Muscle layer of duodenum (tissue), 2 donors: Measurements from ENCODE around the gene MAP3K20.
"Not testable (repeated sequence)": the region's sequence is repeated elsewhere in the genome, so short reads cannot be mapped to it uniquely, and the experiment has no call there.

Experiments
- H3K27ac ChIP-seq: one replicate; pipeline ENCODE4 v1.7.0; 2013; ENCODE audit warnings: mild to moderate bottlenecking, low read length
- H3K27me3 ChIP-seq: one replicate; pipeline ENCODE4 v1.7.0; 2013; ENCODE audit warnings: low read depth, mild to moderate bottlenecking, control low read depth, low read length
- H3K36me3 ChIP-seq, 2 donors: one replicate each; pipeline ENCODE4 v1.7.0; 2013; ENCODE audit warnings: low read length in 2 of 2, control low read depth in 1 of 2, mild to moderate bottlenecking in 1 of 2; ENCODE audit not compliant: insufficient read depth in 2 of 2, control insufficient read depth in 1 of 2
- H3K4me1 ChIP-seq, 2 donors: one replicate each; pipeline ENCODE4 v1.7.0; 2013; ENCODE audit warnings: low read length in 2 of 2, mild to moderate bottlenecking in 2 of 2, control low read depth in 1 of 2, moderate library complexity in 1 of 2; ENCODE audit not compliant: insufficient read depth in 2 of 2, control insufficient read depth in 1 of 2
- H3K4me3 ChIP-seq, 2 donors: one replicate each; pipeline ENCODE4 v1.7.0; 2013; ENCODE audit warnings: low read length in 2 of 2, low read depth in 1 of 2, mild to moderate bottlenecking in 1 of 2
- H3K9me3 ChIP-seq, 2 donors: one replicate each; pipeline ENCODE4 v1.7.0; 2013; ENCODE audit warnings: low read length in 2 of 2, control low read depth in 1 of 2, mild to moderate bottlenecking in 1 of 2; ENCODE audit not compliant: control insufficient read depth in 1 of 2
- donor health status: healthy.

The MAP3K20 gene

DNA sequence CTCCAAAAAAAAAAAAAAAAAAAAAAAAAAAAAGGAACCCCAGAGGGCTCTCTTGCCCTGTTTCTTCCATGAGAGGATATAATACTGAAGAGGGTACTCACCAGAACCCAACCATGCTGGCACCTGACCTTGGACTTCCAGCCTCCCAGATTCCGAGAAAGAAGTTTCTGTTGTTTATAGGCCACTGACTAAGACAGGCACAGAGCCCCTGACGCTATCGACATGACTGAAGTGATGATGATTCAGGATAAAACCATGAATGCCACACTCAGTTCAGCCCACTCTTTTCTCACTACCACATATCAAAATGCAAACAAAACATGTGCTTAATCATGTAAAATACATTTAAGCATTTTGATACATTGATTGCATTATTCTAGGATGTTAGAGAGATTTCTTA is 212.9 kb downstream of the MAP3K20 start:
- H3K4me3 ChIP-seq: no peak overlapping the region
- no peak overlapping the region for H3K27ac ChIP-seq
- peaks cover 0 to 4% of the 10 kb centered on the region in 2 donors for H3K9me3 ChIP-seq
- no peaks in the 10 kb centered on the region for H3K36me3 ChIP-seq
- H3K27me3 ChIP-seq: no peaks in the 10 kb centered on the region
- H3K4me1 ChIP-seq: no peaks in the 10 kb centered on the region

DNA sequence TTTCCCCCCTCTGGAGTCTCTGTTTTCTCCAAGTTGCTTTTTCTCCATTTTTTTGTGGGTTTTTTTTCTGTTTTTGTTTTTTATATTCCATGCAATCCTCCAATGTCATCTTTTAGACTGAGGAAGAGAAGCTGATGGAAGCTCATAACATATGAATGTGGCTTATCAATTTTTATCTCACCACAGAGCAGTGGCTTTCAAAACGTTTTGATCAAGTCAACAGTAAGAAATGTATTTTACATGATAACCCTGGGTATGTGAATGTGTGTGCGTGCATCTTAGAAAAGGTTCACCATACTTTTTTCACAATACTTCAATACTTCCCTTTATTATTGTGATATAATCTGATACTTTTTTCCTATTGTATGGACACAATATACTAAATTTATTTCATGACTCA is 214.4 kb downstream of the MAP3K20 start:
- Histone ChIP-seq H3K36me3 (no peaks in the 10 kb centered on the region), H3K4me1 (no peaks in the 10 kb centered on the region), H3K4me3 (no peak overlapping the region), H3K27ac (no peak overlapping the region), H3K27me3 (no peaks in the 10 kb centered on the region), H3K9me3 (peaks cover 0 to 7% of the 10 kb centered on the region in 2 donors)

DNA sequence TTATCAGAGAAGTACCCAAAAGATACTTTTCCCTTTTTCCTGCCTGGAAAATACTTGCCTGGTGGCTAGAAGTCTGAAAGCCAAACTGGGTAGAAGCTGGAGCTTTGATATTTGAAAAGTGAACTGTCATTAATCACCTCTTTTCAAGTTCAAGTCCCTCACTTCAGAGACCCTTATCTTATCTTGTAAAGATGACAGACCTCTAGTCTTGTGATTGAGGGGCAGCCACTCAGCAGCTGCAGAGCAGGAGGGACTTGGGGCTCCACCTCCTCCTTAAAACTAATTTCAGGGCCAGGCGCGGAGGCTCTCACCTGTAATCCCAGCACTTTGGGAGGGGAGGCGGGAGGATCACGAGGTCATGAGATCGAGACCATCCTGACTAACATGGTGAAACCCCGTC is 214.9 kb downstream of the MAP3K20 start:
- no peak overlapping the region for H3K4me3 ChIP-seq
- H3K27ac ChIP-seq: no peak overlapping the region
- H3K9me3 ChIP-seq: peaks cover 0 to 7% of the 10 kb centered on the region in 2 donors
- no peaks in the 10 kb centered on the region for H3K4me1 ChIP-seq
- no peaks in the 10 kb centered on the region for H3K27me3 ChIP-seq
- no peaks in the 10 kb centered on the region for H3K36me3 ChIP-seq

DNA sequence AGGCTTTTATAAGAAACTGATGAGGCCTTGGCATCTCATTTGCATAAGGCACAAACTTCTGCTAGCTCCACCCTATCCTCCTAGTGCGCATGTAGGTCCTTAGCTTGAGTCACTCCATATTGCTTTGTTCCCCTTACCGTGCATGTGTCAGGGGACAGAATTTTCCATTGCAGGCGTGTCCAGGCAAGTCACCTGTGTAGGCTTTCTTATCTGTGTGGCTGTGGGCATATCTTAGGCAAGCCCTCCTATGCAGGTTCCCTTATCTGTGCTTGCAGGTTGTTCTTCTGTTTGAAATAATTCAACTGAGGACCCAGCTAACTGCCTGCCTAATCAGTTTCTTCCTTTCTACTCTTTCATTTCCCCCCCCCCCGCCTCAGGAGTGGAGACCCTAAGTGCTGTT is 215.8 kb downstream of the MAP3K20 start:
- peaks cover 0 to 7% of the 10 kb centered on the region in 2 donors for H3K9me3 ChIP-seq
- H3K4me3 ChIP-seq: no peak overlapping the region
- no peaks in the 10 kb centered on the region for H3K4me1 ChIP-seq
- no peaks in the 10 kb centered on the region for H3K27me3 ChIP-seq
- no peak overlapping the region for H3K27ac ChIP-seq
- no peaks in the 10 kb centered on the region for H3K36me3 ChIP-seq

DNA sequence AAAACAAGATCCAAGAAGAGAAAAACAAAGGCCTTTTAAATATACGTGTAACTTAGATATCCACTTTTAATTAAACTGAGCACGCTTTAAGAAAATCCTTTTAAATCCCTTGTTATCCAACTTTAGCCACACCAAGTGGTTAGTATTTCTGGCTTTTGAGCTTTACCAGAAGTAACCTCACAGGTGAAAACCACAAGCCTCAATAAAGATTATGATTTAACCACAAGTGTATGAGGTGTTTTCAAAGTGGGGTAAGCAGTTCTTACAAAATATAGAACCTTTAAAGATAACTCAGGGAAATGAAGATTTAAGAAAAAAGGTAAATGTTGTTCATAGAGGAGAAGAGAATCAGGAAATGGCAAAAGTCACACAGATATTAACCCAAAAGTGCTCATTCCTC is 220.6 kb downstream of the MAP3K20 start:
- Histone ChIP-seq H3K27ac (no peak overlapping the region), H3K4me1 (no peaks in the 10 kb centered on the region), H3K4me3 (no peak overlapping the region), H3K9me3 (peaks cover 18 to 37% of the 10 kb centered on the region in 2 donors), H3K27me3 (no peaks in the 10 kb centered on the region), H3K36me3 (peaks cover 0 to 4% of the 10 kb centered on the region in 2 donors)

DNA sequence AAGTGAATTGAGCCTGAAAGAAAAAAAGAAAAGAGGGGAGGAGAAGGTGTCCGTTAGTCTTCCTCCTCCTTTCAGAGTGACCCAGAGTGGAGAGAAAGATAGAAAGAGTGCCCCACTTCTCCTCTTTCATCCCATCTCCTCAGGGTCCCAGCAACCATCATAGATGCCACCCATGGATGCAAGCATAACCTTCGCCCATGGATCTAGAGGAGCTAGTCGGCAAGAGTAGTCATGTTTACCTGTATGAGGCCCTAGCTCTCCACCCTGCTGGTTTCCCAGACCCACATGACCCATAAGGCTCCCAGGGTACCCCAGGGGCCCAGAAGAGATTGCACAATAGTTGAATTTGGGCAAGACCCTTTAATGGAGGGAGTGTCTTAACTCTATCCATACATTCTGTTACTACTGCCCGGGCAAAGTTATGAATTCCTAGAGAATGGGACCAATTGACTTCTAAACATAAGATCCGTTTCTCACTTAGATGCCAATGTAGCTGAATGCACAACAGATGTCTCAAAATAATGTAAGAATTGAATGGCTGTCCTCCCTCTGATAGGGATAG is 223.0 kb downstream of the MAP3K20 start:
- Histone ChIP-seq H3K36me3 (peaks cover 0 to 4% of the 10 kb centered on the region in 2 donors), H3K27ac (no peak overlapping the region), H3K9me3 (peaks cover 18 to 33% of the 10 kb centered on the region in 2 donors), H3K27me3 (no peaks in the 10 kb centered on the region), H3K4me3 (no peak overlapping the region), H3K4me1 (no peaks in the 10 kb centered on the region)

DNA sequence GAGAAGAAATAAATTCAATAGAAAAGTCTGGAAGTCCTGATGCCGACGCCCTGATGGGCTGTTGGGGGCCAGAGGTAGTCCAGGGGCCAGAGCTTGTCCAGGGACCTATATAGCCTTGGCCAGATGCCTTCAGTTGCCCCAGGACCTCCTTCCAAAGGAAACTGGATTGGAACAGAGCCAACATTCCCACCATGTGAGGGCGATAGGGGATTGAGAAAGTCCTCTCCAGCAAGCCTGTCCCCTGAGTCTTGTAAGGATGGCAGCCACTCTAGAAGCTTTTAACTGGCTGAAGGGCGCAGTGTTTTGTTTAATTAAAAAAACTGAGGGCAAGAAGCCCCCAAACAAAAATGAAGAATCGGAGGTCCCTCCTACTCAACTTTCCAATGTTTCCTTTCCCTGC is 224.1 kb downstream of the MAP3K20 start:
- Histone ChIP-seq H3K36me3 (peaks cover 0 to 4% of the 10 kb centered on the region in 2 donors), H3K27ac (no peak overlapping the region), H3K27me3 (no peaks in the 10 kb centered on the region), H3K4me1 (no peaks in the 10 kb centered on the region), H3K9me3 (peaks cover 18 to 31% of the 10 kb centered on the region in 2 donors), H3K4me3 (no peak overlapping the region)

DNA sequence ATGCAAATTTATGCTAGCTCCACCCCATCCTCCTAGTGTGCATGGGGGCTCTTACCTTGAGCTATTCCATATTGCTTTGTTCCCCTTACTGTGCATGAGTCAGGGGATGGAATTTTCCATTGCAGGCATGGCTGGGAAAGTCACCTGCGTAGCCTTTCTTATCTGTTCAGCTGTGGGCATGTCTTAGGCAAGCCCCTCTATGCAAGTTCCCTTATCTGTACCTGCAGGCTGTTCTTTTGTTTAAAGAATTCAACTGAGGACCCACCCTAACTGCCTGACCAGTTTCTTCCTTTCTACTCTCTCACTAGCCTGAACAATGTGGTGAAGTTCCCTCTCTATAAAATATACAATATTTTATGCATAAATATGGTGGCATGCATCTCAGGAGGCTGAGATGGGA is 224.8 kb downstream of the MAP3K20 start:
- H3K27me3 ChIP-seq: no peaks in the 10 kb centered on the region
- H3K27ac ChIP-seq: no peak overlapping the region
- H3K4me1 ChIP-seq: no peaks in the 10 kb centered on the region
- peaks cover 18 to 31% of the 10 kb centered on the region in 2 donors for H3K9me3 ChIP-seq
- peaks cover 0 to 4% of the 10 kb centered on the region in 2 donors for H3K36me3 ChIP-seq
- H3K4me3 ChIP-seq: no peak overlapping the region

DNA sequence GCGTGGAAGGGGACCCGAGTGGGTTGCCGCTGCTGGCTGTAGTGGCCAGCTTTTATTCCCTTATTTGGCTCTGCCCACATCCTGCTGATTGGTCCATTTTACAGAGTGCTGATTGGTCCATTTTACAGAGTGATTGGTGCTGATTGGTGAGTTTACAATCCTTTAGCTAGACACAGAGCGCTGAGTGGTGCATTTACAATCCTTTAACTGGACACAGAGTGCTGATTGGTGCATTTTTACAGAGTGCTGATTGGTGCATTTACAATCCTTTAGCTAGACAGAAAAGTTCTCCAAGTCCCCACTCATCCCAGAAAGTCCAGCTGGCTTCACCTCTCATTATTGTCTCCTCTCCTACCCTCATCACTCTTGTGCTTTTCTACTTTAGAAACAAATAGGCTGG is 225.9 kb downstream of the MAP3K20 start:
- H3K27me3 ChIP-seq, H3K4me1 ChIP-seq, H3K4me3 ChIP-seq, H3K36me3 ChIP-seq, H3K27ac ChIP-seq: not testable (repeated sequence)
- H3K9me3 ChIP-seq: peaks cover 18 to 31% of the 10 kb centered on the region in 2 donors

DNA sequence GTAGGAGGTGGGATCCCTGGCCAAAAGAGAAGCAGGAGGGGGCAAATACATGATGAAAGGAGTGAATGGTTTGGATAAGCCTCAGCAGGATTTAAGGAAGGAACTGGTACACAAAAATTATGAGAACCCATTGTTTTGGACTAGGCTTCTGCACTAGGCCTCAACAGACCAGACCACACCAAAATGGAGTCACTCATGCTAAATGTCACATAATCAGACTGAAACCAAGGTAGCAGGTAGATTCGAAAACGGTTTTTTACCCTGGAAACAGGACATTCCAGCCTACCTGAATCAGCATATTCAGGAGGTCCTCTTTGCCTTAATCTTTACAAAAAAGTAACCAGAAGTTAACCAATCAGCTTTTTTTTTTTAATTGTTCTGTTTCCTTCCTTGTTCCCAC is 229.7 kb downstream of the MAP3K20 start:
- no peak overlapping the region for H3K27ac ChIP-seq
- no peaks in the 10 kb centered on the region for H3K36me3 ChIP-seq
- H3K27me3 ChIP-seq: no peaks in the 10 kb centered on the region

DNA sequence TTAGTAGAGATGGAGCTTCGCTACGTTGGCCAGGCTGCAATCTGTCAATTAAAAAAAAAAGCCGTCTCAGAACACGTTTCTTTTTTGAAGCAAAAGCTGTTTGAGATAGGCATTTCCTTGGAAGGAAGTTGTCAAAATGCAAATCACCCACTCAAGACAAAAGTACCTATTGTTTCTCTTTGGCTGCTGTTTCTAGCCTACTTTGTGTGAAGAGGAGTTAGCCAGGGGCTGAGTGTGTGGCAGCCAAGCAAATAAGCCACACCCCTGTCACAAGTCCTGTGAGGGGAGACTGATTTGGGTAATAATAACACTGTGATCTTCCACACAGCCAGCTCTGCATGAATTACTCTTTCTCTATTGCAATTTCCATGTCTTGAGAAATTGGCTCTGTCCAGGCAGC is 231.6 kb downstream of the MAP3K20 start:
- Histone ChIP-seq H3K4me3 (no peak overlapping the region), H3K27ac (no peak overlapping the region), H3K36me3 (no peaks in the 10 kb centered on the region), H3K4me1 (no peaks in the 10 kb centered on the region), H3K9me3 (no peaks in the 10 kb centered on the region), H3K27me3 (no peaks in the 10 kb centered on the region)

More for the DNA sequence above, 229.7 kb downstream of the MAP3K20 start:
- Histone ChIP-seq H3K4me3 (no peak overlapping the region), H3K9me3 (no peaks in the 10 kb centered on the region), H3K4me1 (no peaks in the 10 kb centered on the region)

DNA sequence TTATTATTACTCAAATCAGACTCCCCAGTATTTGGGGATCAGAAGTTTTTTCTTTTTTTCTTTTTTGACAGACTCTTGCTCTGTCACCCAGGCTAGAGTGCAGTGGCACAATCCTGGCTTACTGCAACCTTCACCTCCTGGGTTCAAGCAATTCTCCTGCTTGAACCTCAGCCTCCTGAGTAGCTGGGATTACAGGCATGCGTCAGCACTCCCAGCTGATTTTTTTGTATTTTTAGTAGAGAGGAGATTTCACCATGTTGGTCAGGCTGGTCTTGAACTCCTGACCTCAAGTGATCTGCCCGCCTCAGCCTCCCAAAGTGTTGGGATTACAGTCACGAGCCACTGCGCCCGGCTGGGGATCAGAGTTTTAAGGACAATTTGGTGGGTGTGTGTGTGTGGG is 233.7 kb downstream of the MAP3K20 start:
- H3K27me3 ChIP-seq, H3K4me1 ChIP-seq, H3K36me3 ChIP-seq, H3K4me3 ChIP-seq, H3K9me3 ChIP-seq, H3K27ac ChIP-seq: not testable (repeated sequence)
